ENCODE data around the gene PIGP. TPM values are rescaled to one million over a fixed set of nuclear protein-coding genes. Genes with fewer than 3 reads are reported as not detected.

The PIGP gene
- total and polyA plus RNA-seq, 2 donors (not counting 1 experiment from before 2014, with no cell fraction given), result 15.8 to 22.7 TPM

- POLR2A ChIA-PET, result no interaction called here
- Mint-ChIP-seq H3K27ac (no peak overlapping the region), H3K4me3 (no peak overlapping the region), H3K9me3 (ENCODE audit: insufficient read depth) (peaks cover 2% of the 10 kb centered on the region), H3K4me1 (peaks cover 46% of the 10 kb centered on the region), H3K27me3 (no peaks in the 10 kb centered on the region)
- H3K4me2 ChIP-seq (replicated peaks; ENCODE audit: low read depth, low read length, poor library complexity, severe bottlenecking), result no peak overlapping the region
- DNase-seq (no peak), ATAC-seq (ENCODE audit: low read depth) (no peak)
- no peaks in the 10 kb centered on the region for H3K36me3 ChIP-seq (replicated peaks in 1 of 2; ENCODE audit: control extremely low read depth in 1 of 2, control insufficient read depth in 1 of 2, extremely low read depth in 1 of 2, insufficient read depth in 2 of 2, low read length in 1 of 2)
- no peak overlapping the region for H3K4me3 ChIP-seq (ENCODE audit: control extremely low read depth in 1 of 5, extremely low read depth in 1 of 5, insufficient read depth in 1 of 5, low read depth in 2 of 5, low read length in 4 of 5)
- intact Hi-C loops (cut with micrococcal nuclease), result loop anchor here (10.0 kb wide), 2 partner anchors 823 to 923 kb away; partner anchors contain the start of gene DOP1B
- CTCF ChIA-PET, result no interaction called here
- WGBS (ENCODE audit: insufficient coverage), result no CpG with 5 or more reads among the region's 1 CpG
- H3K27ac ChIP-seq (ENCODE audit: low read length in 2 of 2), result no peak overlapping the region
- H2AFZ ChIP-seq (ENCODE audit: insufficient read depth, low read depth, low read length, poor library complexity, severe bottlenecking), result no peak overlapping the region
- H4K20me1 ChIP-seq (ENCODE audit: control insufficient read depth, insufficient read depth, low read length, poor library complexity, severe bottlenecking), result peaks cover 27% of the 10 kb centered on the region
- no peaks in the 10 kb centered on the region for H3K9me3 ChIP-seq (ENCODE audit: control extremely low read depth in 1 of 3, control insufficient read depth in 2 of 3, insufficient read depth in 1 of 3, low read length in 2 of 3)
- no peak overlapping the region for H3K9ac ChIP-seq (ENCODE audit: low read length)
- H3K79me2 ChIP-seq (ENCODE audit: control insufficient read depth, insufficient read depth, low read length), result peaks cover 93% of the 10 kb centered on the region
- no peaks in the 10 kb centered on the region for H3K27me3 ChIP-seq (replicated peaks in 1 of 4; ENCODE audit: control extremely low read depth in 1 of 4, control insufficient read depth in 3 of 4, insufficient read depth in 4 of 4, low read length in 3 of 4)
- peaks cover 11 to 13% of the 10 kb centered on the region in 2 donors for H3K4me1 ChIP-seq (ENCODE audit: control insufficient read depth in 2 of 2, insufficient read depth in 2 of 2, low read length in 2 of 2)
- TF ChIP-seq EZH2 (IDR thresholded peaks at IDR 0.05; ENCODE audit: borderline replicate concordance, insufficient read depth, low read depth, low read length, poor library complexity, severe bottlenecking) (no peak), CTCF (IDR thresholded peaks at IDR 0.05) (no peak)
Measured at GRCh38 chr21:37077403-37077802, 4.5 kb upstream of the PIGP start.

GRCh38 chr21:37076087-37076850 lies 3.4 kb upstream of the PIGP start:
- H3K27ac Mint-ChIP-seq, result no peak overlapping the region
- Histone ChIP-seq H3K9me3 (ENCODE audit: control extremely low read depth in 1 of 3, control insufficient read depth in 2 of 3, insufficient read depth in 1 of 3, low read length in 2 of 3) (no peaks in the 10 kb centered on the region), H2AFZ (ENCODE audit: insufficient read depth, low read depth, low read length, poor library complexity, severe bottlenecking) (no peak overlapping the region), H3K36me3 (replicated peaks in 1 of 2; ENCODE audit: control extremely low read depth in 1 of 2, control insufficient read depth in 1 of 2, extremely low read depth in 1 of 2, insufficient read depth in 2 of 2, low read length in 1 of 2) (no peaks in the 10 kb centered on the region), H3K9ac (ENCODE audit: low read length) (no peak overlapping the region), H3K4me2 (replicated peaks; ENCODE audit: low read depth, low read length, poor library complexity, severe bottlenecking) (no peak overlapping the region), H3K79me2 (ENCODE audit: control insufficient read depth, insufficient read depth, low read length) (peaks cover 92% of the 10 kb centered on the region), H3K27ac (ENCODE audit: low read length in 2 of 2) (no peak overlapping the region), H4K20me1 (ENCODE audit: control insufficient read depth, insufficient read depth, low read length, poor library complexity, severe bottlenecking) (peaks cover 23% of the 10 kb centered on the region), H3K4me3 (ENCODE audit: control extremely low read depth in 1 of 5, extremely low read depth in 1 of 5, insufficient read depth in 1 of 5, low read depth in 2 of 5, low read length in 4 of 5) (no peak overlapping the region), H3K4me1 (ENCODE audit: control insufficient read depth in 2 of 2, insufficient read depth in 2 of 2, low read length in 2 of 2) (peaks cover 22% of the 10 kb centered on the region in 2 donors), H3K27me3 (replicated peaks in 1 of 4; ENCODE audit: control extremely low read depth in 1 of 4, control insufficient read depth in 3 of 4, insufficient read depth in 4 of 4, low read length in 3 of 4) (no peaks in the 10 kb centered on the region)
- no peak for TF ChIP-seq EZH2 (IDR thresholded peaks at IDR 0.05; ENCODE audit: borderline replicate concordance, insufficient read depth, low read depth, low read length, poor library complexity, severe bottlenecking)
- no peak for TF ChIP-seq CTCF (IDR thresholded peaks at IDR 0.05)
- H3K9me3 Mint-ChIP-seq (ENCODE audit: insufficient read depth), result peaks cover 2% of the 10 kb centered on the region
- WGBS (ENCODE audit: insufficient coverage), result 100% methylated on average over 4 of the region's 4 CpGs
- DNase-seq (no peak), ATAC-seq (ENCODE audit: low read depth) (no peak)
- H3K4me3 Mint-ChIP-seq, result no peak overlapping the region
- ChIA-PET CTCF (interaction anchor here (1.3 to 1.5 kb wide), 3 partner anchors 11 to 99 kb away, joined by 3 to 4 read pairs (median 4); no protein-coding TSS in a partner anchor), POLR2A (interaction anchor here (0.7 kb wide), 1 partner anchor 87 kb away, joined by 5 read pairs; no protein-coding TSS in a partner anchor)
- intact Hi-C loops (cut with micrococcal nuclease), result loop anchor here (10.0 kb wide), 2 partner anchors 821 to 921 kb away; partner anchors contain the start of gene DOP1B
- H3K4me1 Mint-ChIP-seq, result peaks cover 48% of the 10 kb centered on the region
- H3K27me3 Mint-ChIP-seq, result no peaks in the 10 kb centered on the region

All from B cell (primary cell).